Right atrium auricular region (tissue), 2 donors: ENCODE measurements around the gene ADGRG2. TPM values are rescaled to one million over a fixed set of nuclear protein-coding genes. Genes with fewer than 3 reads are reported as not detected.

Experiments
- DNase-seq: peaks from one replicate; pipeline ENCODE4 v3.0.0-alpha.2; 2019; ENCODE audit warnings: low spot score
- H3K27ac ChIP-seq, 2 donors: fragments of 200-600 bp; sonication (generic); 1 replicate in 1 of 2; 2 replicates in 1 of 2; pipeline ENCODE4 v1.5.1; 2016 to 2019
- H3K27me3 ChIP-seq, 2 donors: fragments of 200-600 bp; sonication (generic); one replicate each; pipeline versions ENCODE4 v1.5.1 to v1.6.0; 2017 to 2019
- H3K36me3 ChIP-seq: fragments of 200-600 bp; sonication (generic); one replicate; pipeline ENCODE4 v1.5.1; 2016
- H3K4me1 ChIP-seq, 2 donors: fragments of 200-600 bp; sonication (generic); one replicate each; pipeline versions ENCODE4 v1.5.1 to v1.6.0; 2017 to 2019
- H3K4me3 ChIP-seq, 2 donors: fragments of 200-600 bp; sonication (generic); 1 replicate in 1 of 2; 2 replicates in 1 of 2; pipeline ENCODE4 v1.5.1; 2017 to 2019; ENCODE audit warnings: mild to moderate bottlenecking in 1 of 2, moderate library complexity in 1 of 2
- H3K9me3 ChIP-seq, 2 donors: fragments of 200-600 bp; sonication (generic); one replicate each; pipeline ENCODE4 v1.5.1; 2019
- total RNA-seq, 2 donors: library from RNA; depleted of rRNA; stranded (reverse); fragments of >200 nt; gene quantifications; one replicate each; pipeline ENCODE4 v1.1.0, GENCODE V29; 2016
- TF ChIP-seq, protein P1 (sequence below), 2 donors: fragments of 200-600 bp; sonication (generic); IDR thresholded peaks; one replicate each; pipeline ENCODE4 v1.5.1; 2019; ENCODE audit warnings: antibody characterized with exemption in 2 of 2

Gene ADGRG2
- total RNA-seq, 2 donors from 2014 or later, result 0.67 to 2.3 TPM

GRCh38 chrX:19063030-19063429 lies 59.2 kb downstream of the ADGRG2 start:
- Histone ChIP-seq H3K36me3 (no peaks in the 10 kb centered on the region), H3K9me3 (no peaks in the 10 kb centered on the region), H3K27ac (no peak overlapping the region), H3K4me1 (no peaks in the 10 kb centered on the region), H3K27me3 (no peaks in the 10 kb centered on the region), H3K4me3 (no peak overlapping the region)
- DNase-seq, result no peak
- TF ChIP-seq, protein P1, sequence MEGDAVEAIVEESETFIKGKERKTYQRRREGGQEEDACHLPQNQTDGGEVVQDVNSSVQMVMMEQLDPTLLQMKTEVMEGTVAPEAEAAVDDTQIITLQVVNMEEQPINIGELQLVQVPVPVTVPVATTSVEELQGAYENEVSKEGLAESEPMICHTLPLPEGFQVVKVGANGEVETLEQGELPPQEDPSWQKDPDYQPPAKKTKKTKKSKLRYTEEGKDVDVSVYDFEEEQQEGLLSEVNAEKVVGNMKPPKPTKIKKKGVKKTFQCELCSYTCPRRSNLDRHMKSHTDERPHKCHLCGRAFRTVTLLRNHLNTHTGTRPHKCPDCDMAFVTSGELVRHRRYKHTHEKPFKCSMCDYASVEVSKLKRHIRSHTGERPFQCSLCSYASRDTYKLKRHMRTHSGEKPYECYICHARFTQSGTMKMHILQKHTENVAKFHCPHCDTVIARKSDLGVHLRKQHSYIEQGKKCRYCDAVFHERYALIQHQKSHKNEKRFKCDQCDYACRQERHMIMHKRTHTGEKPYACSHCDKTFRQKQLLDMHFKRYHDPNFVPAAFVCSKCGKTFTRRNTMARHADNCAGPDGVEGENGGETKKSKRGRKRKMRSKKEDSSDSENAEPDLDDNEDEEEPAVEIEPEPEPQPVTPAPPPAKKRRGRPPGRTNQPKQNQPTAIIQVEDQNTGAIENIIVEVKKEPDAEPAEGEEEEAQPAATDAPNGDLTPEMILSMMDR (IDR thresholded peaks at IDR 0.05), result no peak

DNA sequence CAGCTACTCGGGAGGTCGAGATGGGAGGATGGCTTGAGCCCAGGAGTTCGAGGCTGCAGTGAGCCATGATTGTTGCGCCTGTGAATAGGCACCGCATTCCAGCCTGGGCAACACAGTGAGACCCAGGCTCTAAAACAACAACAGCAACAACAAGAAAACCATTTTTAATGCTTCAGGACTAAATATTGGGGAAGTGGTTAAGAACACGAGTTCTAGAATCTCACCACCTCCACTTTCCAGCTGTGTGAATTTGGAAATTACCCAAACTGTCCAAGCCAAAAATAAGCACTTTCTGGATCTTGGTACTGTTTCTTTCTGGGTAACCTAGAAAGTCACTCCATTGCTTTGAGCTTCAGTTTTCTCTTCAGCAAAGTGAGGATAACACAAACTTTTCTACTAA lies 63.2 kb downstream of the ADGRG2 start:
- TF ChIP-seq, protein P1 (IDR thresholded peaks at IDR 0.05), result no peak
- no peaks in the 10 kb centered on the region for H3K9me3 ChIP-seq
- no peak overlapping the region for H3K4me3 ChIP-seq
- no peaks in the 10 kb centered on the region for H3K4me1 ChIP-seq
- no peaks in the 10 kb centered on the region for H3K27me3 ChIP-seq
- H3K27ac ChIP-seq, result no peak overlapping the region
- H3K36me3 ChIP-seq, result no peaks in the 10 kb centered on the region
- no peak for DNase-seq

GRCh38 chrX:19057856-19058255 lies 64.4 kb downstream of the ADGRG2 start:
- no peaks in the 10 kb centered on the region for H3K9me3 ChIP-seq
- no peaks in the 10 kb centered on the region for H3K36me3 ChIP-seq
- H3K27ac ChIP-seq, result no peak overlapping the region
- H3K4me1 ChIP-seq, result no peaks in the 10 kb centered on the region
- TF ChIP-seq, protein P1 (IDR thresholded peaks at IDR 0.05), result no peak
- no peak for DNase-seq
- no peak overlapping the region for H3K4me3 ChIP-seq
- no peaks in the 10 kb centered on the region for H3K27me3 ChIP-seq

- no peak for DNase-seq
- Histone ChIP-seq H3K36me3 (no peaks in the 10 kb centered on the region), H3K27me3 (no peaks in the 10 kb centered on the region), H3K27ac (no peak overlapping the region), H3K9me3 (no peaks in the 10 kb centered on the region), H3K4me3 (no peak overlapping the region), H3K4me1 (no peaks in the 10 kb centered on the region)
- TF ChIP-seq, protein P1 (IDR thresholded peaks at IDR 0.05), result no peak
Observed at GRCh38 chrX:19049110-19049509, 73.2 kb downstream of the ADGRG2 start.

GRCh38 chrX:19046343-19047215 lies 75.7 kb downstream of the ADGRG2 start:
- H3K4me1 ChIP-seq, result no peaks in the 10 kb centered on the region
- DNase-seq, result no peak
- no peak overlapping the region for H3K4me3 ChIP-seq
- H3K36me3 ChIP-seq, result no peaks in the 10 kb centered on the region
- no peaks in the 10 kb centered on the region for H3K9me3 ChIP-seq
- TF ChIP-seq, protein P1 (IDR thresholded peaks at IDR 0.05), result no peak
- no peak overlapping the region for H3K27ac ChIP-seq
- H3K27me3 ChIP-seq, result no peaks in the 10 kb centered on the region
